HL-60 (cell line): ENCODE measurements around the gene RFLNA.

Experiments
- DNase-seq, 2 experiments: peaks; one replicate each; pipeline ENCODE4 v3.0.0-alpha.2; 2010 to 2020; ENCODE audit warnings: low read depth in 1 of 2, low spot score in 1 of 2
- H3K27ac ChIP-seq: fragments of 250-450 bp; sonication (Bioruptor Pico); replicated peaks from 2 replicates; pipeline ENCODE4 v1.5.1; 2020; ENCODE audit warnings: mild to moderate bottlenecking, moderate library complexity
- H3K27me3 ChIP-seq: fragments of 250-450 bp; sonication (Bioruptor Pico); 2 replicates; pipeline ENCODE4 v1.5.1; 2021; ENCODE audit warnings: mild to moderate bottlenecking, moderate library complexity; ENCODE audit not compliant: insufficient read depth, poor library complexity, severe bottlenecking
- H3K4me3 ChIP-seq: replicated peaks from 2 replicates; pipeline ENCODE4 v1.5.1; 2011; ENCODE audit warnings: mild to moderate bottlenecking, control low read depth, low read length; ENCODE audit not compliant: insufficient read depth
- GABPA ChIP-seq: IDR thresholded peaks from 2 replicates; pipeline ENCODE4 v1.6.1; 2012; ENCODE audit warnings: low read depth
- POLR2AphosphoS5 ChIP-seq: IDR thresholded peaks from 2 replicates; pipeline ENCODE4 v1.6.1; 2012; ENCODE audit warnings: low read depth
- REST ChIP-seq: IDR thresholded peaks from 2 replicates; pipeline ENCODE4 v1.6.1; 2012; ENCODE audit warnings: low read depth; ENCODE audit not compliant: insufficient replicate concordance
- SPI1 ChIP-seq: IDR thresholded peaks from 2 replicates; pipeline ENCODE4 v1.6.1; 2012; ENCODE audit warnings: low read depth, mild to moderate bottlenecking, borderline replicate concordance
- TF ChIP-seq, protein P1 (sequence below): IDR thresholded peaks from one replicate; pipeline ENCODE4 v1.5.1; 2011; ENCODE audit warnings: low read length, control low read depth, inconsistent platforms; ENCODE audit not compliant: insufficient read depth

RFLNA gene

GRCh38 chr12:124286971-124287370, 7.9 kb upstream of the RFLNA start:
- no peak for TF ChIP-seq POLR2AphosphoS5
- no peak for TF ChIP-seq GABPA
- TF ChIP-seq REST: no peak
- Histone ChIP-seq H3K27me3 (no peaks in the 10 kb centered on the region), H3K27ac (no peak overlapping the region), H3K4me3 (no peak overlapping the region)
- DNase-seq: no peak

GRCh38 chr12:124289634-124290600, 5.0 kb upstream of the RFLNA start:
- no peak overlapping the region for H3K4me3 ChIP-seq
- DNase-seq: no peak
- no peak for TF ChIP-seq REST
- TF ChIP-seq POLR2AphosphoS5: no peak
- no peak for TF ChIP-seq SPI1
- no peak for TF ChIP-seq GABPA
- TF ChIP-seq, protein P1, sequence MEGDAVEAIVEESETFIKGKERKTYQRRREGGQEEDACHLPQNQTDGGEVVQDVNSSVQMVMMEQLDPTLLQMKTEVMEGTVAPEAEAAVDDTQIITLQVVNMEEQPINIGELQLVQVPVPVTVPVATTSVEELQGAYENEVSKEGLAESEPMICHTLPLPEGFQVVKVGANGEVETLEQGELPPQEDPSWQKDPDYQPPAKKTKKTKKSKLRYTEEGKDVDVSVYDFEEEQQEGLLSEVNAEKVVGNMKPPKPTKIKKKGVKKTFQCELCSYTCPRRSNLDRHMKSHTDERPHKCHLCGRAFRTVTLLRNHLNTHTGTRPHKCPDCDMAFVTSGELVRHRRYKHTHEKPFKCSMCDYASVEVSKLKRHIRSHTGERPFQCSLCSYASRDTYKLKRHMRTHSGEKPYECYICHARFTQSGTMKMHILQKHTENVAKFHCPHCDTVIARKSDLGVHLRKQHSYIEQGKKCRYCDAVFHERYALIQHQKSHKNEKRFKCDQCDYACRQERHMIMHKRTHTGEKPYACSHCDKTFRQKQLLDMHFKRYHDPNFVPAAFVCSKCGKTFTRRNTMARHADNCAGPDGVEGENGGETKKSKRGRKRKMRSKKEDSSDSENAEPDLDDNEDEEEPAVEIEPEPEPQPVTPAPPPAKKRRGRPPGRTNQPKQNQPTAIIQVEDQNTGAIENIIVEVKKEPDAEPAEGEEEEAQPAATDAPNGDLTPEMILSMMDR: no peak
- H3K27me3 ChIP-seq: peaks cover 11% of the 10 kb centered on the region
- H3K27ac ChIP-seq: no peak overlapping the region

DNA sequence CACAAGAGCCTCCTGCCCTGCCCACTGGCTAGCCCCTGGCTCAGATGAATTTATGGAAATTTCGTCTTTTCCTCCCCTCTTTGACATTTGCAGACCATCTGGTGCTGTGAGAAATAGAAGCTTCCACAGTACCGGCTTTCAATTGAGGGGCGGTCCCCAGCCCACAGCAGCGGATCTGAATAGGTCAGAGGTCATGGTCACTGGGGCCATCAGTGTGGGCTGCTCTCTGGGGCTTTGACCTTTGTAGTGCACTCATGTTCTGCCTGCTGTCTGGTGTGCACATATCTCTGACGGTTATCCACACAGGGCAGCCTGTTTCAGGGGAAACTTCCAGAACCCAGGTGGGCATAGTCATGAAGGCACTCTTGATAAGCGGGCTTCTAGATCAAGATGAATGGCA, 2.5 kb upstream of the RFLNA start:
- no peak overlapping the region for H3K4me3 ChIP-seq
- TF ChIP-seq REST: no peak
- TF ChIP-seq GABPA: no peak
- no peak for TF ChIP-seq SPI1
- no peak for TF ChIP-seq POLR2AphosphoS5
- TF ChIP-seq, protein P1: no peak
- no peak for DNase-seq
- no peak overlapping the region for H3K27ac ChIP-seq
- peaks cover 21% of the 10 kb centered on the region for H3K27me3 ChIP-seq
